ENCODE data around the gene SGF29. TPM values are rescaled to one million over a fixed set of nuclear protein-coding genes. Genes with fewer than 3 reads are reported as not detected.

The SGF29 gene
- total and polyA plus RNA-seq, 2 of the 8 experiments (the other 6 are each of a cell fraction or from before 2014, with no cell fraction given) = 3.1 to 22.7 TPM

- TF ChIP-seq NANOG (IDR thresholded peaks at IDR 0.05; ENCODE audit: insufficient read depth, low read depth, low read length, poor library complexity, severe bottlenecking) (no peak), JUND (IDR thresholded peaks at IDR 0.05; ENCODE audit: low read length) (no peak), TCF12 (IDR thresholded peaks at IDR 0.05; ENCODE audit: low read depth, low read length) (no peak), HDAC6 (IDR thresholded peaks at IDR 0.05; ENCODE audit: low read depth, low read length) (no peak), CBX8 (IDR thresholded peaks at IDR 0.05; ENCODE audit: borderline replicate concordance, low read depth, low read length) (no peak)
These were observed 56.2 kb downstream of the SGF29 start, which contains the start of gene SULT1A1 (continued) for GRCh38 chr16:28609631-28610594.

Measured in H1 (cell line).